GM12865 (cell line): Measurements from ENCODE around the gene SREBF1.

Experiments used
- DNase-seq: peaks from one replicate; pipeline ENCODE4 v3.0.0; 2010; ENCODE audit warnings: low read depth
- H3K4me3 ChIP-seq: 2 replicates; pipeline ENCODE4 v1.5.1; 2011; ENCODE audit warnings: mild to moderate bottlenecking, low read depth, low read length, control low read depth
- CTCF ChIP-seq: IDR thresholded peaks from 2 replicates; pipeline ENCODE4 v1.5.1; 2011; ENCODE audit warnings: low read length, control low read depth, low read depth, inconsistent platforms; ENCODE audit not compliant: insufficient read depth; ENCODE audit errors: missing control alignments

SREBF1 gene

GRCh38 chr17:17877529-17878358 is 41.0 kb upstream of the SREBF1 start:
- no peak for TF ChIP-seq CTCF
- no peak for DNase-seq
- no peak overlapping the region for H3K4me3 ChIP-seq

- TF ChIP-seq CTCF, result no peak
- DNase-seq, result no peak
- no peak overlapping the region for H3K4me3 ChIP-seq
Measured at GRCh38 chr17:17876959-17877528, 40.3 kb upstream of the SREBF1 start.

- TF ChIP-seq CTCF, result no peak
- no peak overlapping the region for H3K4me3 ChIP-seq
- no peak for DNase-seq
Measured at GRCh38 chr17:17874478-17874877, 37.7 kb upstream of the SREBF1 start.

GRCh38 chr17:17873450-17873991 is 36.7 kb upstream of the SREBF1 start:
- no peak overlapping the region for H3K4me3 ChIP-seq
- no peak for TF ChIP-seq CTCF
- DNase-seq, result no peak

- DNase-seq, result no peak
- H3K4me3 ChIP-seq, result no peak overlapping the region
- TF ChIP-seq CTCF, result no peak
Measured at GRCh38 chr17:17872547-17873345, 36.0 kb upstream of the SREBF1 start.

- no peak for TF ChIP-seq CTCF
- no peak for DNase-seq
- H3K4me3 ChIP-seq, result no peak overlapping the region
Measured at GRCh38 chr17:17871913-17872312, 35.1 kb upstream of the SREBF1 start.
